Stimulated activated CD8-positive, alpha-beta memory T cell treated with anti-CD3 and anti-CD28 coated beads, Interleukin-15, amount 100 ng/mL, for 24 hours (primary cell): ENCODE results near the gene B3GAT1.

Source experiments
- DNase-seq: peaks from one replicate; pipeline ENCODE4 v3.0.0-alpha.2; 2020; ENCODE audit warnings: low read depth

B3GAT1 gene

DNA sequence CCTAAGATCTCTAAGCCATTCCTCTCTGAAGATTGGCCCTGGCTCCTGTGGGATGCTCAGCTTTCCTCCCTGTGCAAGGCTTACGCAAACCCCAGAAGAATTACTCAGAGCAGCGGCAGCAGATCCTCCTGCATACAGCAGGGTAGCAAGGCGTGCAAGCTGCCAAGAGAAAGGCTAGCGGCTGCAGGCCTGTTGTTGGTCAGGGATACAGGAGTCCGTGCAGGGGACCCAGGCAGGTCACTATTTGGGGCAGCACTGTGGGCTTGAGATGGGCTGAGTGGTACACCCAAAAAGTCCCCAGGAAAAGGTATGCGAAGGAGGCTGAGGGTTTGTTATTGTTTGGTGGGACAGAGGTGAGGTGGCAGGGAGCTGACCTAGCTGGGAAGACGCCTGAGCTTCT is 78.7 kb downstream of the B3GAT1 start:
- DNase-seq, result no peak

- no peak for DNase-seq
Observed at GRCh38 chr11:134332782-134333181, 79.3 kb downstream of the B3GAT1 start.

GRCh38 chr11:134332189-134332631 is 79.8 kb downstream of the B3GAT1 start:
- DNase-seq, result no peak

DNA sequence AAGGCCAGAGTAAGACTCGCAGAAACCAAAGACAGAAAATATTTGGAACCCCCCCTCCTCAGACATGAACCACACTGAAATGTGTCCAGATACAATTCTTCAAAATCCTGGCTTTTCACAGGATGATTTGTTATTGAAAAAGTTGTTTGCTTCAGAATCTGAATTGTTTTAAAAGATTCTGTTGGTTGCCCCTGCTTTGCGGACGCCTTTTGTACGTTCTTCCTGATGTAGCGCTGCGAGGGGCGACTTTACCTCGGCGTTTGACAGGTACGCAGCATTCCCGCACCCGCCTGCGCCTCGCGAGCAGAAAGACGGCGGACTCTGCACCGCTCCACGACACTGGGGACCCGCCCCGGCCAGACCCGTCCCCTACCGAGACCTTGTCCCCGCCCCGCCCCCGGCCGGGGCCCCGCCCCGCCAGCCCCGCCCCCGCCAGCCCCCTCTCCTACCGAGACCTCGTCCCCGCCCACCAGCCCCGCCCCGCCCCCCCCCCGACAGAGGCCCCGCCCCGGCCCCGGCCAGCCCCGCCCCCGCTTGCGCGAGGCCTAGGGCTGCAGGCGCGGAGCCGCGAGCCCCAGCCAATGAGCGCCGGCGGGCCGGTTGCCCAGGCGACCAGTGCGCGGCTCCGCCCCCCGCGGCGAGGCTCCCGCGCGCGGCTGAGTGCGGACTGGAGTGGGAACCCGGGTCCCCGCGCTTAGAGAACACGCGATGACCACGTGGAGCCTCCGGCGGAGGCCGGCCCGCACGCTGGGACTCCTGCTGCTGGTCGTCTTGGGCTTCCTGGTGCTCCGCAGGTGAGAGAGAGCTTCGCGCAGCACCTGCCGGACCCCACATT is 80.5 kb downstream of the B3GAT1 start, which contains the start of gene GLB1L2:
TSS of gene GLB1L2 (plus strand) at position 635 of the 835 bp plus-strand sequence. CDS start at position 709, 74 bp downstream.
- peak; percentile 58 for DNase-seq

- DNase-seq, result no peak
Observed at GRCh38 chr11:134330611-134331353, 81.3 kb downstream of the B3GAT1 start.
